Measurements from ENCODE around the gene CDH24.

The CDH24 gene

GRCh38 chr14:23060536-23061260 is 3.4 kb upstream of the CDH24 start:
- no peak for DNase-seq (ENCODE audit: low spot score)

DNA sequence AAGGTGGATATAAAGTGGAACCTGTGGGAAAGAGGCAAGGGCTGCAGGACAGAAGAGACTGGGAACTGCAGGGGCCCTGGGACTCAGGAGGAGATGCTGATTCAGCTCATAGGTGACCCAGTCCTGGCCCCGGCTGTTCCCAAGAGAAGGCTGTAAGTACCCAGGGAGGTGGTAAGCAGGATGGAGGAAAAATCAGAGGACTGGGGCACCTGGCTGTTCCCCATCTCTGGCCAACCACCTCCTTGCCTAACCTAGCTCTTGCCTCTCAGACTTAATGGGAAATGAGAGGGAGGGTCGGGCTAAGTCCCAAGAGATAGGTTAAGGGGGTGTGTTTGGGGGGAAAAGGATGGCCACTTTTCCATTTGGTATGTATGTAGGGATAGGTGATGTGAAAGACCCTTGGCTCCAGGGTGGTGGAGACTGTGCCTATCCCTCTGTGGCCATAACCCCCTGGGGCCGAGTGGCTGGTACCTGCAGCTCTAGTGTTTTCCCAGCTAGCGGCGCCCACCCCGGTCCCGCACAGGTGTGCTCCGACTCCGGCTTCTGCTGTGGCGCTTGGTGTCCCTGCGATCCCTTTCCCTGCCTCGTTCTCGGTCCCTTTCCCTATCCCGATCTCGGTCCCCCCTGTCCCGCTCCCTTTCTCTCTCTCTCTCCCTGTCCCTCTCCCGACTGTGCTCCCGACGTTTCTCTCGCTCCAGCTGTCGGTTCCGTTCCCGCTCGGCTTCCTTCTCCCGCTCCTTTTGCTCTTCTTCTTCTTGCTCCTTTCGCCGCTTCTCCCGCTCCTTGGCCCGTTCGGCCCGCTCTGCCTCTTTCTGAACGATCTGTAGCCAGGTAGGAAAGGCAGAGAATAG is 1.6 kb upstream of the CDH24 start:
- peak; percentile 49 for DNase-seq (ENCODE audit: low spot score)

DNA sequence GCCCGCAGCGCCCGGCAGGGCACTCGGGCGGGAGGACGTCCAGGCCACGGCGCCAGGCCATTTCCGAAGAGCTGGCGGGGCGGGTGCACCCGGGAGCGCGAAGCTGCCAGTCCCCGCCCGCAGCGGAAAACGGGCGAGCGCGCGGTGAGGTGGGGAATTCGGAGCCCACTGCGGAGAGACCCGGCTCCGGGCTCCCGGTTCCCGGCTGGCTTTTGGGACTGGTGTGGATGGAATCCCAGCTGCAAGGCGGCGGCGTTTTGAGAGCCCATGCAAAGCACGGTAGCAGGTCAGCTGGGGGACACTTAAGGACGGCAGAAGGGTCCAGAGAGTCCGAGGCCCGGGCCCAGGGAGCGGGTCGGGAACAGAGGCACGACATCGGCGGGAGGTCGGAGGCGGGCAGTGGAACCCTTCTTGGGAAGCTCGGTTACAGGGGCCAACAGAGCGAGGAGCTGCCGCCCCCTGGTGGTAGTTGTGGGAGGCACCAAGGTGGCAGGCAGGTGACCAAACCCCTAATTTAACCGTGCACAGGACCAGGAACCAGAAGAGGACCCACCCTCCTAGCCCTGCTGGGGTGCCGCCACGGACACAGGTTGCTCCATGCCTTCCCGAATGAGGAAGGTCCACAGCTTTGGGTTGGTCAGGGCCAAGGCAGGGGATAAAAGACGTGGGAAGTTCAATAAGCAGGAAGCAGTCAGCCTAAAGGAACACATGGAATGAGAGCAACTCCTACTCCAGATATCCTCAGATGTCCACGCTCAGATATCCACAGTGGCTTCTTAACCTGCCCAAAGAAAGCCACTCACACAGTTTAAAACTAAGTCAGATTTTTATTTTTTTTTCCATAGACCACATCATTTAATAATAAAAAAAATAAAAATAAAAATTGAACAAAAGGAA is 685 bp upstream of the CDH24 start:
- DNase-seq (ENCODE audit: low spot score): peak; percentile 94

- DNase-seq (ENCODE audit: low spot score): peak; percentile 88
These were observed 970 bp downstream of the CDH24 start for GRCh38 chr14:23056145-23056955.

GRCh38 chr14:23055621-23056144 is 1.6 kb downstream of the CDH24 start:
- no peak for DNase-seq (ENCODE audit: low spot score)

GRCh38 chr14:23055147-23055550 is 2.2 kb downstream of the CDH24 start:
- DNase-seq (ENCODE audit: low spot score): no peak

DNA sequence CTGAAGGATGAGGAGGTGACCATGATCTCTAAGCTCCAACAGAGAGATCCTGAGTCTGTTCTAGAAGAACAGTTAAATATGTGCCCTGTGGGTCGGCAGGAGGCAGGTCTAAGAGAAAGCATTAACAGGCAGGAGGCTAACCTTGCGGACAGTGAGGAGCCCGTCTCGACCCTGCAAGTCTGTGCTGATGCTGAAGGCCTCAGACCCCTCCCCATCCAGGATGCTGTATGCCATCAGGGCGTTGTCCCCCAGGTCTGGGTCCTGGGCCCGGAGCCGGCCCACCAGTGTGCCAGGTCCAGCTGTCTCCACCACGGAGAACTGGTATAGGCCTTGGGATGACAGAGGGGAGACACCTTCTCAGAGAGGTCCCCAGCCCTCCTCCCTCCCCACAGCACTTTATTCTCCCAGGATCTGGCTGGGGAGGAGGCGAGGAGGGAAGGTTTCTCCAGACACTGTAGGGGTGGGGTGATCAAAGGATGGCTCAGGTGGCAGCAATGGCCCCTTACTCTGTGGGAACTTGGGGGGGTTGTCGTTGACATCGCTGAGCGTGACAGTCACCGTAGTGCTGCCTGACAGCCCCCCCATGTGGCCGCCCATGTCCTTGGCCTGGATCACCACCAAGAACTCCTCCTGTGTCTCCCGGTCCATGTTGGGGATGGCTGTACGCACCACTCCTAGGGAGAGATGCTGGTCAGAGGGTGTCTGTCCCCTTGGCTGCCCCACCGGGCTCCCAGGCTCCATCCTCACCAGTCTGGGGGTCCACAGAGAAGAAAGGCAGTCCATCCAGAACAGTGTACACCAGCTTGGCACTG is 3.1 kb downstream of the CDH24 start:
- peak; percentile 56 for DNase-seq (ENCODE audit: low spot score)

DNA sequence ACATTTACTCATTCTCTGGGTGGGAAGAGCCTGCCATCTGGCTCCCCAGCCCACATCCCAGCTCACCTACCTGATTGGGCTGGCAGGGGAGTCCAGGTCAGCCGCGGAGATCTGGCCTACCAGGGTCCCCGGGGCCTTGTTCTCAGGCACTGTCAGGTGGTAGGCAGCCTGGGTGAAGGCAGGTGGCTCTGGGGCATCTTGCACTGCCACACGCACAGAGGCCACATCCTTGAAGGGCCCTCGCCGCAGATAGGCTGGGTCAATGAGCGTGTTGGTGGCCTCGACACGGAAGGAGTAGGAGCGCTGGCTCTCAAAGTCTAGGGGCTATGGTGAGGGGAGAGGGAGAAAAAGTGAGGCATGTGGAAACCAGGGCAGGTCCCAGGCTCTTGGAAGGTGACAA is 3.9 kb downstream of the CDH24 start:
- peak; percentile 43 for DNase-seq (ENCODE audit: low spot score)

- DNase-seq (ENCODE audit: low spot score): no peak
These were observed 4.6 kb downstream of the CDH24 start for GRCh38 chr14:23052671-23053070.

DNA sequence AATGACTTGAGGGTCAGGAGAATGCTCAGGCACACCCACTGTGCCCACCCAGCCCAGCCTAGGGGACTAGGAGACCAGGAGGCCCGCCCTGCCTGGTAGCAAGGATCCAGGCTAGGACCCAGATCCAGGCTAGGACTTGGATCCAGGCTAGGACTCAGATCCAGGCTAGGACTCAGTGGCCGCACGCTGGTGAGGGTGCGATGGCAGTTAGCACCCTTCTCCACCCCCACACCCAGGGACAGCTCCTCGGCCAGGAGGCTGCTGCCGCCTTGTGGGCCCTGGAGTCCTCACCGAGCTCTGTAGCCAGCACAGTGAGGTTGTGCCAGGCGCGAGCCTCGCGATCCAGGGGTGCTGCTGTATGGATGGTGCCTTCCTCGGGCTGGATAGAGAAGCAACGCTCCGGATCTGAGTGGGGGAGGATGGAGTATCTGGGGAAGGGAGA is 5.1 kb downstream of the CDH24 start:
- DNase-seq (ENCODE audit: low spot score): peak; percentile 46

- no peak for DNase-seq (ENCODE audit: low spot score)
These were observed 5.9 kb downstream of the CDH24 start for GRCh38 chr14:23051141-23052057.

DNA sequence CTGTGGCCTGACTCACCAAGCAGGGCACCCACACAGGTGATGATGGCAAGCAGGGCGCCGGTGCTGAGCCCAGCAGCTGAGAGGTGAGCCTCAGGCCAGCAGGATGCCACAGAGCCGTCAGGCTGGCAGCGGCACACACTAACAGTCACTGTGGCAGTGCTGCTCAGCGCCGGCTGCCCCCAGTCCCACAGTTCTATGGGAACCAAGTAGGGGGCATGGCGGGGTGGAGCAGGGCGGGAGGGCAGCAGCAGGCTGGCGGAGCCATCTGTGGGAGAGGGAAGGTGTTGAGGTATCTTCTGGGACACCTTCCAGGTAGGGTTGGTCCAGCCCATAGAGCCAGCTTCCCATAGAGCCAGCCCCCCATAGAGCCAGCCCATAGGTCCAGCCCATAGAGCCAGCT is 8.3 kb downstream of the CDH24 start:
- no peak for DNase-seq (ENCODE audit: low spot score)

GRCh38 chr14:23047751-23048693 is 9.3 kb downstream of the CDH24 start:
- peak; percentile 36 for DNase-seq (ENCODE audit: low spot score)

GRCh38 chr14:23047034-23047634 is 10.2 kb downstream of the CDH24 start:
- DNase-seq (ENCODE audit: low spot score): no peak

DNA sequence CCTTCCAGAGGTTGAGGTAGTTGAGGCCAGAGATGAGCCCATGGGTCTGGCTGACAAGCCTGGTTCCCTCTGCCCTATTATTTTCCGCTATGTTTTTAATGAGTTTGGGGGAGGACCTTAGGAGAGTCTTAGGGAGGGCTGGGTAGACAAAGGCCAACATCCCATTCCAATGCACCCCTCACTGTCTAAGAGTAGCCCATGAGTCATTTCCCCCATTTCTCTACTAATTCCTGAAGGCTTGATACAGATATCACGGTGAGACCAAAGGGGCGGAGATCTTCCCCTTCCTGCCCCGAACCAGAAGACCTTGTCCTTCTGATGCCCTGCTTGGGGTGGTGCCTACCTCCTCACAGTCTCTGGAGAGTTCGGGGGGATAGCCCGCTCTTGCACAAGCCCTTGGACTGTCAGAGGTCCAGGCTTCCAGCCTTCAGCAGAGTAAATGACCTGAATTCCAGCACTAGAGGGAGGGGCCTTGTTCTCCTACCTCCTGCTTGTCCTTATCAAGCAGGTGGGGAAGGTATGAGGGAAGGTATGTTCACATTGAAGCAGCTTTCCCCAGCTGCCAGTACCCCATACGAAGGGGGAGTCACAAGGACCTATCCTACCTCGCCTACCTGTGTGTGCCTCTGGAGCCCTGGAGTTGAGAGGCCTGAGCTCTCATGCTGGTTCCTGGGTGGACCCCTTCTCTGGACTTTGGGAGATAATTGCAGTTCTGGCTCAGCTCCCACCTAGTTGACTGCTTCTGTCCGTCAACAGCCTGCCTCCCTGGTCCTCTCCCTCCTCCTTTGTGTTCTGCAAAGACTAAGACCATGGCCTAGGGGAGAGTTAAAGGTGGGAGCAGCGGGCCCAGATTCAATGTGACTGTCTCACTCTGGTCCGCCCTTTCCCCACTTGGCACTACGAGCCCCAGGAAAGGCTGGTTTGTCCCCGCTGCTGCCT is 11.6 kb downstream of the CDH24 start:
- DNase-seq (ENCODE audit: low spot score): no peak

GRCh38 chr14:23044840-23045239 is 12.5 kb downstream of the CDH24 start:
- no peak for DNase-seq (ENCODE audit: low spot score)
